AG04449 (cell line): Measurements from ENCODE around the gene CACNB1.

Source experiments
- CTCF ChIA-PET: fragments of 350-600 bp; formaldehyde crosslinking; extraction: SDS; loops from one replicate; lab custom pipeline; 2021; ENCODE audit warnings: antibody characterized with exemption; lab: Yijun Ruan, JAX
- POLR2A ChIA-PET: fragments of 400-600, 350-600 bp; formaldehyde crosslinking; extraction: SDS; loops from one replicate; lab custom pipeline; 2020; ENCODE audit warnings: antibody characterized with exemption, inconsistent platforms; lab: Yijun Ruan, JAX
- DNase-seq: peaks from one replicate; pipeline ENCODE4 v3.0.0-alpha.2; 2010; ENCODE audit warnings: low read depth, low spot score
- H3K4me3 ChIP-seq: 2 replicates; pipeline ENCODE4 v1.5.1; 2011; ENCODE audit warnings: low read depth, mild to moderate bottlenecking, control low read depth, low read length
- TF ChIP-seq, protein P1 (sequence below): IDR thresholded peaks from one replicate; pipeline ENCODE4 v1.5.1; 2011; ENCODE audit warnings: mild to moderate bottlenecking, moderate library complexity, low read length, control low read depth, inconsistent platforms; ENCODE audit not compliant: insufficient read depth; ENCODE audit errors: missing control alignments

CACNB1 gene

DNA sequence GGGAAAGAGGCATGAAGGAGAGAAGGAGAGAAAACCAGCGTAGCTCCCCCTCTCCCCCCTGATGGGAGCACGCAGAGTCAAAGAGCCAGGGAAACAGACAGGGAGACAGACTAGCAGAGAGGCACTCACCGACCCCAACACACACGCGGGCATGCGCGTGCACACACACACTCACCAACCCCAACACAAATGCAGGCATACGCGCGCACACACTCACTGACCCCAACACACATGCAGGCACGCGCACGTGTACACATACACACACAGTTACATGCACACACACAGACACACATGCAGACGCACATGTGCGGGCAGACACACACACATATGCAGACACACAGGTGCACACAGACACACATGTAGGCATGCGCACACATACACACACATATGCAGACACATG is 4.6 kb downstream of the CACNB1 start:
- ChIA-PET POLR2A (no interaction called here), CTCF (interaction anchor here (1.1 to 9.2 kb wide), 8 partner anchors 9 to 124 kb away, joined by 3 to 76 read pairs (median 7); partner anchors contain the start of gene ARL5C)
- TF ChIP-seq, protein P1, sequence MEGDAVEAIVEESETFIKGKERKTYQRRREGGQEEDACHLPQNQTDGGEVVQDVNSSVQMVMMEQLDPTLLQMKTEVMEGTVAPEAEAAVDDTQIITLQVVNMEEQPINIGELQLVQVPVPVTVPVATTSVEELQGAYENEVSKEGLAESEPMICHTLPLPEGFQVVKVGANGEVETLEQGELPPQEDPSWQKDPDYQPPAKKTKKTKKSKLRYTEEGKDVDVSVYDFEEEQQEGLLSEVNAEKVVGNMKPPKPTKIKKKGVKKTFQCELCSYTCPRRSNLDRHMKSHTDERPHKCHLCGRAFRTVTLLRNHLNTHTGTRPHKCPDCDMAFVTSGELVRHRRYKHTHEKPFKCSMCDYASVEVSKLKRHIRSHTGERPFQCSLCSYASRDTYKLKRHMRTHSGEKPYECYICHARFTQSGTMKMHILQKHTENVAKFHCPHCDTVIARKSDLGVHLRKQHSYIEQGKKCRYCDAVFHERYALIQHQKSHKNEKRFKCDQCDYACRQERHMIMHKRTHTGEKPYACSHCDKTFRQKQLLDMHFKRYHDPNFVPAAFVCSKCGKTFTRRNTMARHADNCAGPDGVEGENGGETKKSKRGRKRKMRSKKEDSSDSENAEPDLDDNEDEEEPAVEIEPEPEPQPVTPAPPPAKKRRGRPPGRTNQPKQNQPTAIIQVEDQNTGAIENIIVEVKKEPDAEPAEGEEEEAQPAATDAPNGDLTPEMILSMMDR = no peak
- no peak overlapping the region for H3K4me3 ChIP-seq
- DNase-seq = no peak

DNA sequence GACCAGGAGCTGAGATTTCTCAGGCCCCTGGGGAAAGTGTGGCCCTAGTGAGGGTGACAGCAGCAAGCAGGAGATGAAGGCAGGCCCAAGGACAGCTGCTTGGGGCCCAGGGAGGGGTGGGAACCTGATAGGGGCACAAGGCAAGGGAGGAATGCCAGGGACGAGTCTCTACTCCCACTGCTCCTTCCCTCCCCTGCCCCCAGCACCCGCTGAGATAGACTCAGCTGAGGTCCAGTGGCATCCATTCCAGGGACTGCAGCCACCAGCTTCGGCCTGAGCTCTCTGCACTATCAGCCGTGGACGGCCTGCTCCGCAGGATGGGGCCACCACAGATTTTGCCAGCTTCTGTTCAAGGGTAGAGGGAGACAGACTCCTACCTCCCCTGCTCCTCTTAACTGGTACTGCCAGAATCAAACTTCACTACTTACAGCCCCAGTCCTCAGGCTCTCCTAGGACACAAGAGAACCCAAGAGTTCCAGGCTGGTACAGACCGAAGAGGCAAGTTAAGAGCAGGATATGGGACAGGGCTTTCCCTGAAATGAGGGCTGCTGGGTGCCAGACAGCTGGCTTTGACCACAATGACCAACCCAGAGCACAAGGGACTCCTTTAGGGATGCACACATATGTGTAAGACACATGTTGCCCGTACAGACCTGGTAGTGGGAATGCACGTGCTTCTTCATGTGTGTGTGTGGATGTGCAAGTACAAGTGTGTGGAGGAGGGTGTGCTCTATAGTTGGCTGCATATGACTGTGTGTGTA is 5.5 kb downstream of the CACNB1 start:
- DNase-seq = no peak
- no peak overlapping the region for H3K4me3 ChIP-seq
- POLR2A ChIA-PET = no interaction called here
- CTCF ChIA-PET = interaction anchor here (0.8 to 9.2 kb wide), 9 partner anchors 9 to 123 kb away, joined by 3 to 76 read pairs (median 5); partner anchors contain the start of gene ARL5C
- TF ChIP-seq, protein P1 = no peak

DNA sequence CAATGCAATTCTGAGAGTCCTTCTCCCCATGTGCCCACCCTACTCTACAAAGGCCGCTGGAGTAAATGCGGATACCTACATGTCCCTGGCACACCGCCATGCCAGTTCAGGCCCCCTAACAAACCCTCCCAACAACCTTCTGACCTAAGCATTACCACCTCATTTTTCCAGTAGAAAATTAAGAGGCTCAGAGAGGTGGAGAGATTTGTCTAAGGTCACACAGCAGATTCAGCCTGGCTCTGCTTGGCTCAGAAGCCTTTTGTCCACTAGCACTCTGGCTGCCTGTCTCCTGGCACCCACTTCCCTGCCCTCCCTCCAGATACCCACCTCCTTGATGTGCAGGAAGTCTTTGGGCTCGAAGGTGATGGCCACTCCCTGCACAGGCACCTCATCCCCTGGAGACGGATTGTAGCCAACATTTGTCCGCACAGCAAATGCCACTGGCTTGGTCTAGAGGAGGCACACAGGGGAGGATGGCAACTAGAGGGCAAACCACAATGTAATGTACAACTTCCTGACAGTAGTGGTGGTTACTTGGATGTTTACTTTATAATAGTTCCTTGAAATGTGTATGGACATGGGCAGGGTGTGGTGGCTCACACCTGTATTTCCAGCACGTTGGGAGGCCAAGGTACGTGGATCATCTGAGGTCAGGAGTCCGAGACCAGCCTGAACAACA is 10.2 kb downstream of the CACNB1 start:
- H3K4me3 ChIP-seq = no peak overlapping the region
- DNase-seq = no peak
- TF ChIP-seq, protein P1 = no peak
- ChIA-PET POLR2A (no interaction called here), CTCF (interaction anchor here (1.2 to 2.2 kb wide), 2 partner anchors 11 to 49 kb away, joined by 4 to 27 read pairs; no protein-coding TSS in a partner anchor)

DNA sequence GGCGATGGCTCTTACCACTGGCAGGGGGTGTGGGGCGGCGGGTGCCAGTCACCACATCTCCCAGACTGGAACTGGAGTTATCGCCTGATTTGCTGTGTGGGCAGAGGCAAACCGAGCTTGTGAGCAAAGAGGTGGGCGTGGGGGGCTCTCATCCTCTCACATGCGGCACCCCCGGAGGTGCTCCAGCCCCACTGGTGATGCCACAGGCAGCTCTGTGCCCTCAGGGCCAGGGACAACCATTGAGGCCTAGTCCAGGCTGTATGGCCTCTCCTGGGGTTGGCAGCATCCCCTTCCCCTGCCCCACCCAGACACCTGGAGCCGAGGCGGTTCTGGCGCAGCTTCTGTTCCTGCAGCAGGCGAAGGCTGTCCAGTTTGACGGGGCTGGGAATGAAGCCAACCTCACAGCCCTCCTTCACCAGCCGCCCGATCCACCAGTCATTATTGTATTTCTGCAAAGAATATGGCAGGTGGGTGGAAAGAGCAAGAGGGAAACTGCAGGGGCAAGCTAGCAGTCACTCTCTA is 10.9 kb downstream of the CACNB1 start:
- ChIA-PET POLR2A (interaction anchor here (0.8 kb wide), 1 partner anchor 13 kb away, joined by 3 read pairs; no protein-coding TSS in a partner anchor), CTCF (interaction anchor here (1.1 to 2.2 kb wide), 4 partner anchors 9 to 50 kb away, joined by 4 to 27 read pairs (median 10); no protein-coding TSS in a partner anchor)
- TF ChIP-seq, protein P1 = no peak
- H3K4me3 ChIP-seq = no peak overlapping the region
- DNase-seq = no peak

DNA sequence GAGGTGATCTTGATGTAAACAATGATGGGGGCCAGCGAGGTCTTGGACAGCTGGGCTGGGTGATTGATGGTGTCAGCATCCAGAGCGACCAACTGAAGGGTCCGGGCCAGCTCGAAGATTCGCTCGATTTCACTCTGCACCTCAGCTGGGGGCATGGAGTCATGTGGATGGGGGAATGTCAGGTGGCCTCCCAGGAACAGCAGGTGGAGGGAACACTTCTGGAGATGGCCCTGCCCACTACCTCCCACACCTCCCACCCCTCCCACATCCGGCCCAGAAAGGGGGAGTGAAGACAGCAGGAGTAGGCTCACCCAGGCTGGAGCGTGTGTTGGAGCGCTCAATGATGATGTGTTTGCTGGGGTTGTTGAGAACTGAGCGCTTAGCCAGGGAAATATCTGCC is 13.7 kb downstream of the CACNB1 start:
- POLR2A ChIA-PET = no interaction called here
- H3K4me3 ChIP-seq = no peak overlapping the region
- CTCF ChIA-PET = interaction anchor here (1.0 to 2.2 kb wide), 5 partner anchors 9 to 201 kb away, joined by 3 to 27 read pairs (median 7); no protein-coding TSS in a partner anchor
- DNase-seq = no peak
- TF ChIP-seq, protein P1 = no peak
